GM12864 (cell line): ENCODE data around the gene CFAP74.
A peak's percentile ranks its signal among the peaks of the same experiment; 100 is the strongest.

Experiments
- DNase-seq: peaks from one replicate; pipeline ENCODE4 v3.0.0-alpha.2; 2011; ENCODE audit warnings: low read depth
- H3K4me3 ChIP-seq: 2 replicates; pipeline ENCODE4 v1.5.1; 2011; ENCODE audit warnings: mild to moderate bottlenecking, low read depth, low read length, control low read depth
- CTCF ChIP-seq: IDR thresholded peaks from 2 replicates; pipeline ENCODE4 v1.5.1; 2011; ENCODE audit warnings: low read depth, mild to moderate bottlenecking, moderate library complexity, low read length, control low read depth, inconsistent platforms; ENCODE audit errors: missing control alignments

The CFAP74 gene

GRCh38 chr1:1907098-1907736 is 96.4 kb downstream of the CFAP74 start:
- no peak for TF ChIP-seq CTCF
- DNase-seq, result no peak
- no peak overlapping the region for H3K4me3 ChIP-seq

- no peak for DNase-seq
- TF ChIP-seq CTCF, result peak; percentile 97
- no peak overlapping the region for H3K4me3 ChIP-seq
Measured at GRCh38 chr1:1906185-1907097, 97.1 kb downstream of the CFAP74 start.

GRCh38 chr1:1903224-1903623 is 100.4 kb downstream of the CFAP74 start:
- no peak for TF ChIP-seq CTCF
- no peak overlapping the region for H3K4me3 ChIP-seq
- no peak for DNase-seq

GRCh38 chr1:1901641-1902294 is 101.8 kb downstream of the CFAP74 start:
- no peak for DNase-seq
- H3K4me3 ChIP-seq, result no peak overlapping the region
- TF ChIP-seq CTCF, result no peak

- no peak overlapping the region for H3K4me3 ChIP-seq
- TF ChIP-seq CTCF, result no peak
- no peak for DNase-seq
Measured at GRCh38 chr1:1900883-1901640, 102.5 kb downstream of the CFAP74 start.

- no peak for TF ChIP-seq CTCF
- no peak for DNase-seq
- no peak overlapping the region for H3K4me3 ChIP-seq
Measured at GRCh38 chr1:1899967-1900327, 103.6 kb downstream of the CFAP74 start.
